SK-N-SH treated with all-trans-retinoic acid at 6 μM for 48 hours (cell line): ENCODE measurements around the gene GGA2.

Experiments used
- CSDC2 ChIP-seq: fragments of 250-450 bp; sonication (Bioruptor Pico); IDR thresholded peaks from 2 replicates; pipeline ENCODE4 v1.5.0; 2020; ENCODE audit warnings: mild to moderate bottlenecking, moderate library complexity
- ISL1 ChIP-seq: fragments of 250-450 bp; sonication (Bioruptor Pico); IDR thresholded peaks from 2 replicates; pipeline ENCODE4 v2.1.2; 2022; ENCODE audit warnings: mild to moderate bottlenecking, moderate library complexity
- RARB ChIP-seq: fragments of 250-450 bp; sonication (Bioruptor Pico); IDR thresholded peaks from 2 replicates; pipeline ENCODE4 v1.8.0; 2021; ENCODE audit warnings: mild to moderate bottlenecking, moderate library complexity
- SNAI2 ChIP-seq: fragments of 250-450 bp; sonication (Bioruptor Pico); IDR thresholded peaks from 2 replicates; pipeline ENCODE4 v1.5.0; 2020; ENCODE audit warnings: mild to moderate bottlenecking, moderate library complexity
- TSHZ2 ChIP-seq: fragments of 250-450 bp; sonication (Bioruptor Pico); IDR thresholded peaks from 2 replicates; pipeline ENCODE4 v1.5.0; 2020; ENCODE audit warnings: mild to moderate bottlenecking, moderate library complexity
- ZC3H10 ChIP-seq: fragments of 250-450 bp; sonication (Bioruptor Pico); IDR thresholded peaks from 2 replicates; pipeline ENCODE4 v1.5.1; 2021; ENCODE audit warnings: mild to moderate bottlenecking, moderate library complexity
- ZFP3 ChIP-seq: fragments of 250-450 bp; sonication (Bioruptor Pico); IDR thresholded peaks from 2 replicates; pipeline ENCODE4 v1.5.0; 2020; ENCODE audit warnings: mild to moderate bottlenecking, moderate library complexity

- no peak for TF ChIP-seq ZFP3
- no peak for TF ChIP-seq CSDC2 (CRISPR knock-in tag)
- TF ChIP-seq RARB, result no peak
- no peak for TF ChIP-seq SNAI2 (CRISPR knock-in tag)
- no peak for TF ChIP-seq ZC3H10 (CRISPR knock-in tag)
- no peak for TF ChIP-seq TSHZ2
- no peak for TF ChIP-seq ISL1
Measured at GRCh38 chr16:23448392-23448791, 61.9 kb downstream of the GGA2 start.
